HUES48 (cell line): ENCODE measurements around the gene ACYP2.

ENCODE experiments used
- H3K27ac ChIP-seq: one replicate; pipeline ENCODE4 v1.7.0; 2013; ENCODE audit warnings: low read depth, low read length, inconsistent platforms
- H3K27me3 ChIP-seq: 2 replicates; pipeline ENCODE4 v1.6.1; 2013; ENCODE audit warnings: mild to moderate bottlenecking, low read length; ENCODE audit not compliant: control insufficient read depth, insufficient read depth
- H3K36me3 ChIP-seq: 2 replicates; pipeline ENCODE4 v1.6.1; 2013; ENCODE audit warnings: low read length; ENCODE audit not compliant: control insufficient read depth, insufficient read depth
- H3K4me1 ChIP-seq: 2 replicates; pipeline ENCODE4 v1.6.1; 2013; ENCODE audit warnings: mild to moderate bottlenecking, low read length; ENCODE audit not compliant: control insufficient read depth, insufficient read depth
- H3K4me3 ChIP-seq: 2 replicates; pipeline ENCODE4 v1.5.1; 2013; ENCODE audit warnings: mild to moderate bottlenecking, low read depth, low read length
- H3K9ac ChIP-seq: 2 replicates; pipeline ENCODE4 v1.6.1; 2013; ENCODE audit warnings: mild to moderate bottlenecking, low read depth, low read length, moderate library complexity
- H3K9me3 ChIP-seq: 2 replicates; pipeline ENCODE4 v1.6.1; 2013; ENCODE audit warnings: low read length; ENCODE audit not compliant: control insufficient read depth, insufficient read depth

ACYP2 gene

GRCh38 chr2:54158311-54158710, 42.9 kb downstream of the ACYP2 start:
- Histone ChIP-seq H3K27me3 (no peaks in the 10 kb centered on the region), H3K9me3 (no peaks in the 10 kb centered on the region), H3K36me3 (no peaks in the 10 kb centered on the region), H3K4me1 (no peaks in the 10 kb centered on the region), H3K27ac (no peak overlapping the region), H3K4me3 (no peak overlapping the region), H3K9ac (no peak overlapping the region)

- H3K4me1 ChIP-seq: no peaks in the 10 kb centered on the region
Measured at GRCh38 chr2:54161660-54162424, 46.4 kb downstream of the ACYP2 start.

GRCh38 chr2:54164106-54164505, 48.7 kb downstream of the ACYP2 start:
- Histone ChIP-seq H3K36me3 (no peaks in the 10 kb centered on the region), H3K9ac (no peak overlapping the region), H3K9me3 (no peaks in the 10 kb centered on the region), H3K4me3 (no peak overlapping the region), H3K4me1 (no peaks in the 10 kb centered on the region), H3K27ac (no peak overlapping the region), H3K27me3 (no peaks in the 10 kb centered on the region)

More at GRCh38 chr2:54161660-54162424, 46.4 kb downstream of the ACYP2 start:
- Histone ChIP-seq H3K9me3 (no peaks in the 10 kb centered on the region), H3K4me3 (no peak overlapping the region), H3K9ac (no peak overlapping the region), H3K27ac (no peak overlapping the region), H3K36me3 (no peaks in the 10 kb centered on the region), H3K27me3 (no peaks in the 10 kb centered on the region)

- Histone ChIP-seq H3K9ac (no peak overlapping the region), H3K27me3 (no peaks in the 10 kb centered on the region), H3K27ac (no peak overlapping the region), H3K9me3 (no peaks in the 10 kb centered on the region), H3K4me1 (no peaks in the 10 kb centered on the region), H3K36me3 (no peaks in the 10 kb centered on the region), H3K4me3 (no peak overlapping the region)
Measured at GRCh38 chr2:54166121-54166773, 50.8 kb downstream of the ACYP2 start.

- Histone ChIP-seq H3K4me1 (no peaks in the 10 kb centered on the region), H3K4me3 (no peak overlapping the region), H3K36me3 (no peaks in the 10 kb centered on the region), H3K9ac (no peak overlapping the region), H3K27me3 (no peaks in the 10 kb centered on the region), H3K27ac (no peak overlapping the region), H3K9me3 (no peaks in the 10 kb centered on the region)
Measured at GRCh38 chr2:54176577-54176976, 61.2 kb downstream of the ACYP2 start.

GRCh38 chr2:54183281-54183680, 67.9 kb downstream of the ACYP2 start:
- H3K4me1 ChIP-seq: no peaks in the 10 kb centered on the region
- H3K27me3 ChIP-seq: no peaks in the 10 kb centered on the region
- no peak overlapping the region for H3K4me3 ChIP-seq
- no peaks in the 10 kb centered on the region for H3K36me3 ChIP-seq
- no peak overlapping the region for H3K27ac ChIP-seq
- H3K9me3 ChIP-seq: no peaks in the 10 kb centered on the region
- H3K9ac ChIP-seq: no peak overlapping the region

- no peaks in the 10 kb centered on the region for H3K27me3 ChIP-seq
- no peaks in the 10 kb centered on the region for H3K36me3 ChIP-seq
- no peaks in the 10 kb centered on the region for H3K9me3 ChIP-seq
Measured at GRCh38 chr2:54183972-54184371, 68.6 kb downstream of the ACYP2 start.

GRCh38 chr2:54185105-54185504, 69.7 kb downstream of the ACYP2 start:
- Histone ChIP-seq H3K9ac (no peak overlapping the region), H3K4me3 (no peak overlapping the region), H3K27ac (no peak overlapping the region), H3K27me3 (no peaks in the 10 kb centered on the region), H3K36me3 (no peaks in the 10 kb centered on the region), H3K9me3 (no peaks in the 10 kb centered on the region), H3K4me1 (no peaks in the 10 kb centered on the region)

More at GRCh38 chr2:54183972-54184371, 68.6 kb downstream of the ACYP2 start:
- Histone ChIP-seq H3K4me1 (no peaks in the 10 kb centered on the region), H3K27ac (no peak overlapping the region), H3K9ac (no peak overlapping the region), H3K4me3 (no peak overlapping the region)

GRCh38 chr2:54187331-54187730, 71.9 kb downstream of the ACYP2 start:
- Histone ChIP-seq H3K27ac (no peak overlapping the region), H3K4me3 (no peak overlapping the region), H3K36me3 (no peaks in the 10 kb centered on the region), H3K27me3 (no peaks in the 10 kb centered on the region), H3K4me1 (no peaks in the 10 kb centered on the region), H3K9me3 (no peaks in the 10 kb centered on the region), H3K9ac (no peak overlapping the region)

- no peak overlapping the region for H3K27ac ChIP-seq
- H3K4me3 ChIP-seq: no peak overlapping the region
- H3K9ac ChIP-seq: no peak overlapping the region
- H3K36me3 ChIP-seq: no peaks in the 10 kb centered on the region
- no peaks in the 10 kb centered on the region for H3K27me3 ChIP-seq
- H3K9me3 ChIP-seq: no peaks in the 10 kb centered on the region
- no peaks in the 10 kb centered on the region for H3K4me1 ChIP-seq
Measured at GRCh38 chr2:54189539-54189938, 74.1 kb downstream of the ACYP2 start.

- Histone ChIP-seq H3K4me1 (no peaks in the 10 kb centered on the region), H3K36me3 (no peaks in the 10 kb centered on the region), H3K9ac (no peak overlapping the region), H3K9me3 (no peaks in the 10 kb centered on the region), H3K4me3 (no peak overlapping the region), H3K27ac (no peak overlapping the region), H3K27me3 (no peaks in the 10 kb centered on the region)
Measured at GRCh38 chr2:54191361-54192135, 76.1 kb downstream of the ACYP2 start.
